IMR-90 (cell line): Measurements from ENCODE around the gene MSI2. TPM values are rescaled to one million over a fixed set of nuclear protein-coding genes. Genes with fewer than 3 reads are reported as not detected.

Experiments used
- ATAC-seq: fragments of 200-7000 bp; cut with Tn5 transposase; 2 replicates; pipeline ENCODE4 v1.9.1; 2020; ENCODE audit warnings: low read depth, mild to moderate bottlenecking, moderate library complexity
- BruUV-seq: library from RNA; stranded (reverse); fragments of 400-500 nt; replicated peaks from 2 replicates; lab custom pipeline; 2021; lab: Mats Ljungman, UMichigan
- CTCF ChIA-PET: fragments of 300-600 bp; formaldehyde crosslinking; extraction: SDS; loops from one replicate; lab custom pipeline; 2021; ENCODE audit warnings: antibody characterized with exemption; lab: Yijun Ruan, JAX
- POLR2A ChIA-PET: fragments of 300-600 bp; sonication (Branson Sonifier 250); formaldehyde crosslinking; loops from one replicate; lab custom pipeline; 2022; ENCODE audit warnings: antibody characterized with exemption; ENCODE audit not compliant: unreplicated experiment; lab: Charles Lee
- DNase-seq: peaks from one replicate; pipeline ENCODE4 v3.0.0; 2013
- H2AFZ ChIP-seq: replicated peaks from 2 replicates; pipeline ENCODE3; 2013; ENCODE audit warnings: low read length, mild to moderate bottlenecking; ENCODE audit not compliant: poor library complexity
- H2AK5ac ChIP-seq: 2 replicates; pipeline ENCODE4 v1.6.1; 2013; ENCODE audit warnings: low read depth, low read length, inconsistent platforms
- H2AK9ac ChIP-seq: replicated peaks from 2 replicates; pipeline ENCODE3; 2013; ENCODE audit warnings: mild to moderate bottlenecking, low read depth, low read length, moderate library complexity; ENCODE audit not compliant: poor library complexity
- H2BK120ac ChIP-seq: 2 replicates; pipeline ENCODE4 v1.6.1; 2013; ENCODE audit warnings: low read depth, low read length, inconsistent platforms
- H2BK15ac ChIP-seq: 3 replicates; pipeline ENCODE4 v1.6.1; 2013; ENCODE audit warnings: low read depth, low read length, inconsistent platforms
- H2BK20ac ChIP-seq: 2 replicates; pipeline ENCODE4 v1.6.1; 2013; ENCODE audit warnings: low read depth, mild to moderate bottlenecking, inconsistent platforms, low read length, moderate library complexity
- H2BK5ac ChIP-seq: 2 replicates; pipeline ENCODE4 v1.6.1; 2013; ENCODE audit warnings: mild to moderate bottlenecking, low read depth, low read length, inconsistent platforms; ENCODE audit not compliant: poor library complexity, severe bottlenecking
- H3K14ac ChIP-seq: replicated peaks from 2 replicates; pipeline ENCODE4 v1.6.1; 2013; ENCODE audit warnings: low read depth, low read length, inconsistent platforms
- H3K18ac ChIP-seq: 2 replicates; pipeline ENCODE4 v1.6.1; 2013; ENCODE audit warnings: low read depth, low read length, control low read depth
- H3K23ac ChIP-seq: 2 replicates; pipeline ENCODE4 v1.6.1; 2013; ENCODE audit warnings: low read depth, low read length, inconsistent platforms
- H3K27ac ChIP-seq: 2 replicates; pipeline ENCODE4 v1.5.1; 2013; ENCODE audit warnings: mild to moderate bottlenecking, control low read depth, low read length; ENCODE audit not compliant: insufficient read depth
- H3K27me3 ChIP-seq: 2 replicates; pipeline ENCODE4 v1.6.1; 2013; ENCODE audit warnings: low read length; ENCODE audit not compliant: control insufficient read depth, insufficient read depth
- H3K36me3 ChIP-seq: 2 replicates; pipeline ENCODE4 v1.6.1; 2013; ENCODE audit warnings: low read length, mixed read lengths; ENCODE audit not compliant: control insufficient read depth, insufficient read depth
- H3K4ac ChIP-seq: 2 replicates; pipeline ENCODE4 v1.6.1; 2013; ENCODE audit warnings: low read depth, low read length, inconsistent platforms
- H3K4me1 ChIP-seq: 2 replicates; pipeline ENCODE4 v1.6.1; 2013; ENCODE audit warnings: low read length, mixed read lengths; ENCODE audit not compliant: control insufficient read depth, insufficient read depth
- H3K4me2 ChIP-seq: 2 replicates; pipeline ENCODE4 v1.6.1; 2013; ENCODE audit warnings: low read depth, mild to moderate bottlenecking, control low read depth, low read length, moderate library complexity
- H3K4me3 ChIP-seq: 2 replicates; pipeline ENCODE4 v1.5.1; 2013; ENCODE audit warnings: low read depth, mild to moderate bottlenecking, control low read depth, low read length, moderate library complexity; ENCODE audit not compliant: insufficient read depth
- H3K56ac ChIP-seq: 2 replicates; pipeline ENCODE4 v1.6.1; 2013; ENCODE audit warnings: low read length, inconsistent platforms; ENCODE audit not compliant: insufficient read depth; ENCODE audit errors: extremely low read depth
- H3K79me1 ChIP-seq, 2 experiments: 2 replicates each; pipeline ENCODE4 v1.6.1; 2013; ENCODE audit warnings: low read length in 2 of 2, inconsistent platforms in 1 of 2, low read depth in 1 of 2
- H3K9ac ChIP-seq: 2 replicates; pipeline ENCODE4 v1.6.1; 2013; ENCODE audit warnings: low read depth, low read length, control low read depth
- H3K9me1 ChIP-seq: 2 replicates; pipeline ENCODE4 v1.6.1; 2013; ENCODE audit warnings: low read length, inconsistent platforms; ENCODE audit not compliant: insufficient read depth
- H3K9me3 ChIP-seq: 2 replicates; pipeline ENCODE4 v1.6.1; 2013; ENCODE audit warnings: low read length; ENCODE audit not compliant: control insufficient read depth, insufficient read depth
- H4K20me1 ChIP-seq: 2 replicates; pipeline ENCODE4 v1.6.1; 2013; ENCODE audit warnings: low read length, inconsistent platforms; ENCODE audit not compliant: insufficient read depth
- H4K5ac ChIP-seq: 2 replicates; pipeline ENCODE4 v1.6.1; 2013; ENCODE audit warnings: mild to moderate bottlenecking, low read depth, low read length, control low read depth
- H4K8ac ChIP-seq, 2 experiments: 2 replicates each; pipeline ENCODE4 v1.6.1; 2013; ENCODE audit warnings: low read depth in 2 of 2, low read length in 2 of 2, control low read depth in 1 of 2, inconsistent platforms in 1 of 2
- H4K91ac ChIP-seq: 2 replicates; pipeline ENCODE4 v1.6.1; 2013; ENCODE audit warnings: low read depth, low read length, inconsistent platforms; ENCODE audit not compliant: insufficient read depth
- CEBPB ChIP-seq: IDR thresholded peaks from 2 replicates; pipeline ENCODE4 v1.6.1; 2012; ENCODE audit warnings: low read depth, low read length, improper control_type of control experiment
- CHD1 ChIP-seq: IDR thresholded peaks from 2 replicates; pipeline ENCODE4 v1.6.1; 2012; ENCODE audit warnings: low read depth, low read length, improper control_type of control experiment
- CTCF ChIP-seq: conservative IDR thresholded peaks from 2 replicates; pipeline ENCODE4 v1.5.1; 2012; ENCODE audit warnings: mild to moderate bottlenecking, low read depth, low read length, improper control_type of control experiment
- ELK1 ChIP-seq: fragments of 150-350 bp; IDR thresholded peaks from 2 replicates; pipeline ENCODE4 v1.6.1; 2016; ENCODE audit warnings: low read depth, mild to moderate bottlenecking, low read length, moderate library complexity, borderline replicate concordance
- FOS ChIP-seq: fragments of 150-350 bp; IDR thresholded peaks from 2 replicates; pipeline ENCODE4 v1.6.1; 2016; ENCODE audit warnings: low read depth, low read length
- MAZ ChIP-seq: IDR thresholded peaks from 2 replicates; pipeline ENCODE4 v1.6.1; 2012; ENCODE audit warnings: low read depth, mild to moderate bottlenecking, low read length, improper control_type of control experiment, moderate library complexity, borderline replicate concordance
- MXI1 ChIP-seq: IDR thresholded peaks from 2 replicates; pipeline ENCODE4 v1.6.1; 2012; ENCODE audit warnings: low read depth, mild to moderate bottlenecking, low read length, moderate library complexity, borderline replicate concordance
- NFE2L2 ChIP-seq: fragments of 150-350 bp; IDR thresholded peaks from 2 replicates; pipeline ENCODE4 v1.6.1; 2016; ENCODE audit warnings: low read depth, mild to moderate bottlenecking, low read length
- POLR2A ChIP-seq: IDR thresholded peaks from 2 replicates; pipeline ENCODE4 v1.6.1; 2012; ENCODE audit warnings: mild to moderate bottlenecking, low read depth, low read length
- RAD21 ChIP-seq: IDR thresholded peaks from 2 replicates; pipeline ENCODE4 v1.6.1; 2012; ENCODE audit warnings: low read length, improper control_type of control experiment
- RCOR1 ChIP-seq: IDR thresholded peaks from 2 replicates; pipeline ENCODE4 v1.6.1; 2012; ENCODE audit warnings: mild to moderate bottlenecking, low read length, improper control_type of control experiment; ENCODE audit not compliant: insufficient replicate concordance
- RFX5 ChIP-seq: IDR thresholded peaks from 2 replicates; pipeline ENCODE4 v1.8.0; 2012; ENCODE audit warnings: low read depth, mild to moderate bottlenecking, low read length, moderate library complexity
- USF2 ChIP-seq: fragments of 150-350 bp; IDR thresholded peaks from 2 replicates; pipeline ENCODE4 v1.6.1; 2017; ENCODE audit warnings: mild to moderate bottlenecking, antibody characterized with exemption, low read length, low read depth
- WGBS, 2 experiments: methylation state at CpG; one replicate each; pipeline versions ENCODE4 v1.1.5 to v1.1.7; 2013; ENCODE audit warnings: missing lambda C conversion rate in 2 of 2; ENCODE audit not compliant: insufficient read length in 1 of 2; ENCODE audit errors: extremely low coverage in 2 of 2; 5-methylcytosine and 5-hydroxymethylcytosine counted together
- dilution Hi-C: fragments of 300-500 bp; cut with HindIII; formaldehyde crosslinking; loops from one replicate; pipeline ENCODE4 v1.14.3; 2018; ENCODE audit warnings: low sequenced_read_pairs; ENCODE audit not compliant: unreplicated experiment
- in situ Hi-C: fragments of 300-500 bp; cut with MboI; formaldehyde crosslinking; loops from 3 replicates; pipeline ENCODE4 v1.14.3; 2019; ENCODE audit warnings: low sequenced_read_pairs, inconsistent platforms, mixed read lengths
- intact Hi-C: fragments of 100-400 bp; cut with micrococcal nuclease; formaldehyde crosslinking; loops from 2 replicates; pipeline ENCODE4 v1.10.0; 2022
- polyA plus RNA-seq, 3 experiments: library from polyadenylated mRNA; depleted of rRNA; stranded (reverse); fragments of >200 nt; gene quantifications; 2 replicates each; pipeline ENCODE4 v1.2.3, GENCODE V29; 2012; ENCODE audit warnings: low replicate concordance in 1 of 3
- total RNA-seq: library from RNA; depleted of rRNA; stranded (reverse); fragments of >200 nt; gene quantifications from 2 replicates; pipeline ENCODE4 v1.2.3, GENCODE V29; 2012

MSI2 gene
- total and polyA plus RNA-seq, 2 of the 4 experiments (the other 2 are of a cell fraction), result 13.0 to 16.0 TPM

- H2AFZ ChIP-seq, result no peak overlapping the region
- H3K14ac ChIP-seq, result no peak overlapping the region
- H2BK5ac ChIP-seq, result no peak overlapping the region
- no peaks in the 10 kb centered on the region for H3K79me1 ChIP-seq
- no peak overlapping the region for H2BK15ac ChIP-seq
- TF ChIP-seq RCOR1, result no peak
- TF ChIP-seq RFX5, result no peak
- no peak for TF ChIP-seq RAD21
- no peak for TF ChIP-seq USF2
- no peak for TF ChIP-seq MXI1
- TF ChIP-seq CTCF, result no peak
- no peak for TF ChIP-seq CHD1
- TF ChIP-seq FOS, result no peak
- no peak for TF ChIP-seq POLR2A
- no peak for TF ChIP-seq ELK1
- no peak for TF ChIP-seq CEBPB
- no peak for TF ChIP-seq NFE2L2
- no peak for TF ChIP-seq MAZ
- H3K23ac ChIP-seq, result no peak overlapping the region
- no peak overlapping the region for H2AK9ac ChIP-seq
- in situ Hi-C loops (no loop called here), intact Hi-C loops (no loop called here), dilution Hi-C loops (no loop called here)
- H3K36me3 ChIP-seq, result no peaks in the 10 kb centered on the region
- BruUV-seq, result no TSS peak
- no peak overlapping the region for H2BK20ac ChIP-seq
- H3K27me3 ChIP-seq, result peaks cover 28% of the 10 kb centered on the region
- ATAC-seq (no peak), DNase-seq (no peak)
- no peaks in the 10 kb centered on the region; the same call in 1 of the 2 replicates for H3K9me1 ChIP-seq
- H4K91ac ChIP-seq, result no peak overlapping the region
- 0 out of 2 replicates have a peak, but pooled peaks cover 1% of the 10 kb centered on the region for H3K9me3 ChIP-seq
- no peak overlapping the region for H3K4ac ChIP-seq
- H3K4me1 ChIP-seq, result no peaks in the 10 kb centered on the region
- no peak overlapping the region for H2BK120ac ChIP-seq
- no peak overlapping the region for H3K4me2 ChIP-seq
- H3K18ac ChIP-seq, result no peak overlapping the region
- no peak overlapping the region for H3K4me3 ChIP-seq
- ChIA-PET POLR2A (no interaction called here), CTCF (interaction anchor here (0.6 kb wide), 1 partner anchor 426 kb away, joined by 3 read pairs; no protein-coding TSS in a partner anchor)
- WGBS, 2 experiments, result no CpG with 5 or more reads among the region's 3 CpGs
- H4K5ac ChIP-seq, result no peak overlapping the region
- H2AK5ac ChIP-seq, result no peak overlapping the region
- no peak overlapping the region for H3K56ac ChIP-seq
- H4K20me1 ChIP-seq, result no peaks in the 10 kb centered on the region
- H3K27ac ChIP-seq, result no peak overlapping the region
- H3K9ac ChIP-seq, result no peak overlapping the region
- no peak overlapping the region for H4K8ac ChIP-seq
Observed at GRCh38 chr17:57696050-57696449, 439.7 kb downstream of the MSI2 start.
